ENCODE results near the gene TEX19. TPM values are rescaled to one million over a fixed set of nuclear protein-coding genes. Genes with fewer than 3 reads are reported as not detected.

Gene TEX19
- total and polyA plus RNA-seq, 11 donors, result not detected

GRCh38 chr17:82390860-82391435 lies 31.9 kb downstream of the TEX19 start:
- Histone ChIP-seq H3K9me3 (no peaks in the 10 kb centered on the region), H3K36me3 (peaks cover 0 to 25% (median 8%) of the 10 kb centered on the region in 9 donors), H3K27me3 (peaks cover 0 to 7% (median 0%) of the 10 kb centered on the region in 9 donors), H3K27ac (no peak overlapping the region), H3K4me1 (peaks cover 0 to 12% (median 2%) of the 10 kb centered on the region in 12 donors), H3K4me3 (no peak overlapping the region)
- no peak for TF ChIP-seq POLR2A (IDR thresholded peaks at IDR 0.05)
- no peak for TF ChIP-seq CTCF (IDR thresholded peaks at IDR 0.05)
- DNase-seq (peak in 2 of 5 donors; percentile 22 to 27), ATAC-seq (no peak)
- WGBS, 4 donors, result 85 to 95% (median 88%) methylated on average over 8 to 13 of the region's 13 CpGs
- intact Hi-C loops (cut with DNase I), result no loop called here

- peaks cover 0 to 5% (median 0%) of the 10 kb centered on the region in 9 donors for H3K27me3 ChIP-seq
- peaks cover 0 to 25% (median 8%) of the 10 kb centered on the region in 9 donors for H3K36me3 ChIP-seq
- H3K4me3 ChIP-seq, result no peak overlapping the region
- intact Hi-C loops (cut with DNase I), result no loop called here
- no peak for TF ChIP-seq POLR2A (IDR thresholded peaks at IDR 0.05)
- no peak for TF ChIP-seq CTCF (IDR thresholded peaks at IDR 0.05)
- DNase-seq (peak in 2 of 5 donors; percentile 19 to 47), ATAC-seq (no peak)
- H3K27ac ChIP-seq, result no peak overlapping the region
- H3K9me3 ChIP-seq, result no peaks in the 10 kb centered on the region
- peaks cover 0 to 11% (median 1%) of the 10 kb centered on the region in 12 donors for H3K4me1 ChIP-seq
- 95 to 98% (median 96%) methylated on average over 9 to 23 of the region's 23 CpGs for WGBS, 4 donors
Measured at GRCh38 chr17:82391496-82392066, 32.5 kb downstream of the TEX19 start.

DNA sequence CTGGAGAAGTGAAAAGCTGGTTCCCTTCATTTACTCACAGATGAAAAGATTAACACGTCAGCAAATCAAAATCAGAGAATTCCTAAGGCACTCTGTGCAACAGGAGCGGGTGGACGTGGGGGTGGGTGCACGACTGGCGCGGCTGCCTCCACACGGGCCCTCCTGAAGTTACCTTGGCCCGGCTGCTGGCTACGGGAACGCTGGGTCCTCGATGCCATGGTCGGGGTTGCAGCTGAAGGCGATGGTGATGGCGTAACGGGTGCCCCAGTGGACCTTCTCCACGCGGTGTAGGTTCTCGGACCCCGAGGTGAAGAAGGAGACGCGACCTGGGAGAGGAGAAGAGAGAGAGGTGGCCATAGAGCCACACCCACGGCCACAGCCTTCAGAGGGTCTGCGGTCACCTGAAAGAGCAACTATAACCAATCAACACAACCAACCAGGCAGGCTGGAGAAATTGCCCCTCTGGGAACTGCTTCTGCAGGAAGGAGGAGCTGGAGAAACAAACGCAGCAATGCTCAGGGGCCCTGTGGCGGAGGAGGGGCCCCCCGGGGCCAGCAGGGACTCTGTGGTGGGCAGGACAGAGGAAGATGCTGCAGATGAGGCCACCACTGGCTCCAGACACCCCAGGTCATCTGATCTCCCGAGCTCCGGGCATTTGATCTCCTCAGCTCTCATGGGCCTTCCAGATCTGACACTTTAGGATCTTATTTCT lies 33.3 kb downstream of the TEX19 start:
- WGBS, 4 donors, result 94% methylated on average over 25 to 28 of the region's 28 CpGs
- ATAC-seq (no peak), DNase-seq (peak in 2 of 5 donors; percentile 18 to 34)
- intact Hi-C loops (cut with DNase I), result no loop called here
- no peak for TF ChIP-seq CTCF (IDR thresholded peaks at IDR 0.05)
- no peak for TF ChIP-seq POLR2A (IDR thresholded peaks at IDR 0.05)
- Histone ChIP-seq H3K27me3 (no peaks in the 10 kb centered on the region), H3K27ac (no peak overlapping the region), H3K4me1 (peaks cover 0 to 9% (median 0%) of the 10 kb centered on the region in 12 donors), H3K36me3 (peaks cover 0 to 25% (median 8%) of the 10 kb centered on the region in 9 donors), H3K4me3 (no peak overlapping the region), H3K9me3 (no peaks in the 10 kb centered on the region)

DNA sequence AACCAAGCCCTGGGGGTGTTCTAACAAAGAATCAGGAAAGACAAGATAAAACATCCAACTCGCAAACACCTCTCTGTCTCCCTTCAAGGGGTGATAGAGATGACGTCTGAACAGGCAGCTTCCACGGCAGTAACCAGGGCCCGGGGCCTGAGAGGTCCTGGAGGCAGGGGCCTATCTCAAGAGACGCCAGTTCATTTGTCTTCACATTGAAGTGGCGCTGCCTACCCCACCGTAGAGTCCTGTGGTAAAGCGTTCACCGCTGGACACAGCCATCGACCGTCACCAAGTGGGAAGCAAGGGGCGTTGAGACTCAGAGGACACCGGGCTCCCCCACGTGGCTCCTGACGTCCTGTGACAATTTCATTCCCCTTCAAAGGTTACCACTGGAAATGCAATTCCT lies 33.9 kb downstream of the TEX19 start:
- peaks cover 0 to 8% (median 0%) of the 10 kb centered on the region in 12 donors for H3K4me1 ChIP-seq
- H3K27ac ChIP-seq, result no peak overlapping the region
- no peak overlapping the region for H3K4me3 ChIP-seq
- no peaks in the 10 kb centered on the region for H3K9me3 ChIP-seq
- no peaks in the 10 kb centered on the region for H3K27me3 ChIP-seq
- no peak for ATAC-seq
- no peak for TF ChIP-seq POLR2A (IDR thresholded peaks at IDR 0.05)
- TF ChIP-seq CTCF (IDR thresholded peaks at IDR 0.05), result no peak
- DNase-seq, result peak in 2 of 5 donors; percentile 19 to 57
- WGBS, 4 donors, result 87 to 90% (median 89%) methylated on average over 15 of the region's 15 CpGs
- intact Hi-C loops (cut with DNase I), result no loop called here
- H3K36me3 ChIP-seq, result peaks cover 0 to 25% (median 8%) of the 10 kb centered on the region in 9 donors
